ENCODE measurements around the gene EMP1.

The EMP1 gene

GRCh38 chr12:13197032-13197431 lies 506 bp downstream of the EMP1 start:
- TF ChIP-seq, protein P1, sequence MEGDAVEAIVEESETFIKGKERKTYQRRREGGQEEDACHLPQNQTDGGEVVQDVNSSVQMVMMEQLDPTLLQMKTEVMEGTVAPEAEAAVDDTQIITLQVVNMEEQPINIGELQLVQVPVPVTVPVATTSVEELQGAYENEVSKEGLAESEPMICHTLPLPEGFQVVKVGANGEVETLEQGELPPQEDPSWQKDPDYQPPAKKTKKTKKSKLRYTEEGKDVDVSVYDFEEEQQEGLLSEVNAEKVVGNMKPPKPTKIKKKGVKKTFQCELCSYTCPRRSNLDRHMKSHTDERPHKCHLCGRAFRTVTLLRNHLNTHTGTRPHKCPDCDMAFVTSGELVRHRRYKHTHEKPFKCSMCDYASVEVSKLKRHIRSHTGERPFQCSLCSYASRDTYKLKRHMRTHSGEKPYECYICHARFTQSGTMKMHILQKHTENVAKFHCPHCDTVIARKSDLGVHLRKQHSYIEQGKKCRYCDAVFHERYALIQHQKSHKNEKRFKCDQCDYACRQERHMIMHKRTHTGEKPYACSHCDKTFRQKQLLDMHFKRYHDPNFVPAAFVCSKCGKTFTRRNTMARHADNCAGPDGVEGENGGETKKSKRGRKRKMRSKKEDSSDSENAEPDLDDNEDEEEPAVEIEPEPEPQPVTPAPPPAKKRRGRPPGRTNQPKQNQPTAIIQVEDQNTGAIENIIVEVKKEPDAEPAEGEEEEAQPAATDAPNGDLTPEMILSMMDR (IDR thresholded peaks at IDR 0.05; ENCODE audit: low read depth, low read length), result no peak
- peak overlapping the region; percentile 82 for H3K4me3 ChIP-seq (ENCODE audit: low read depth, low read length)

GRCh38 chr12:13197526-13198143 lies 1.1 kb downstream of the EMP1 start:
- peak overlapping the region; percentile 82 for H3K4me3 ChIP-seq (ENCODE audit: low read depth, low read length)
- TF ChIP-seq, protein P1 (IDR thresholded peaks at IDR 0.05; ENCODE audit: low read depth, low read length), result no peak

DNA sequence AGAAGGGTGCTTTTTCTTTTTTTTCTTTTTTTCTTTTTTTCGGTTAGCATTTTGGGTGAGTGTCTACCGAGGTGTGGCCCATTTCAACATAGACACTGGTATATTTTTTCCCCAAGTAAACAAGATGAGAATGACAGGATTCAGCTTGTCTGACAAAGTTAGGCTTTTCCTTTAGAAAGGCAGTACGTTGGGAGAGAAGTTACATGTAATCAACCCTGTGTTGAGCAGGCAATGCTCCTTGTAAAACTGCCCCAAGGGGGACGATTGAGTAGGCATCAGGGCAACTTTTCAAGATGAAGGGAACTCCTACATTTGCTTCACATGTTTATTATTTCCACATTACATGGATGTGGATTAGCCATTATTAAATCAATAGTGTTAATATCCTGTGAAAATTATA lies 1.7 kb downstream of the EMP1 start:
- TF ChIP-seq, protein P1 (IDR thresholded peaks at IDR 0.05; ENCODE audit: low read depth, low read length), result no peak
- peak overlapping the region; percentile 82 for H3K4me3 ChIP-seq (ENCODE audit: low read depth, low read length)

DNA sequence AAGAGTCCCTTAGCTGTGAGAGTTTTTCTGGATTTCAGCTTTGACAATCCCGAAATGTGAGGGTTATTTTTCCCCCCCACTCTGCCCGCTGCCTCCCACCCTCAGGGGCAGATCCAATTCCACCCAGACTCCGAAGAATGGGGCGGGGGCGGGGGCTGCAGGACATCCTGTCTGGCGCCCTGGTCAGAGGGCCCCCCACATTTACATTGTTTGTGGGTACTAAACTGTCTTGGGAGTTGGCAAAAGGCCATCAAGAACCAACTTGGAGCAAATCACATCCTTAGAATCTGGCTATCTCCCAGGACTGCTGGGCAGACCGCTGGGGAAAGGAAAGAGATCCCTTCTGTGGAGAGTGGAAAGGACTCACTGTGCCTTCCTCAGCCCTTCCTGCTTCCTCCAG lies 2.4 kb downstream of the EMP1 start:
- TF ChIP-seq, protein P1 (IDR thresholded peaks at IDR 0.05; ENCODE audit: low read depth, low read length), result no peak

DNA sequence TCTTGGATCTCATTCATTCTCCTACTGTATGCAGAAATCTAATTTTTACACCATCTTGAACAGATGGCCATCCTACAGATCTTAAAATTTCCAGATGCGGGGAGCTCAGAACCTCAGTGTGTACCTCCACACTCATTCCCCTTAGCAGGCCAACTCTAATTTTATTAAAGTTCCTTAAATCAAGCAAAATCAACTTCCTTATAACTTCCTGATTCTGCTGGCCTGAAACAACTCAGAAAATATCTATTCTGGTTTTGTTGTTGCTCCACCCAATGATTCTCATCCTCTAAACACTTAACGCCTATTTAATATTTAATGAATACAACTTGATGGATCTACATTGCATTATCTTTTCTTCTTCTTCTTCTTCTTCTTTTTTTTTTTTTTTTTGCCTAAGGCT lies 3.1 kb downstream of the EMP1 start:
- H3K4me3 ChIP-seq (ENCODE audit: low read depth, low read length), result peak overlapping the region; percentile 82
- TF ChIP-seq, protein P1 (IDR thresholded peaks at IDR 0.05; ENCODE audit: low read depth, low read length), result no peak

More for the DNA sequence above, 2.4 kb downstream of the EMP1 start:
- H3K4me3 ChIP-seq (ENCODE audit: low read depth, low read length), result peak overlapping the region; percentile 82

- H3K4me3 ChIP-seq (ENCODE audit: low read depth, low read length), result no peak overlapping the region
- TF ChIP-seq, protein P1 (IDR thresholded peaks at IDR 0.05; ENCODE audit: low read depth, low read length), result no peak
These were observed 4.3 kb downstream of the EMP1 start for GRCh38 chr12:13200841-13201240.

GRCh38 chr12:13203034-13203922 lies 6.8 kb downstream of the EMP1 start:
- no peak overlapping the region for H3K4me3 ChIP-seq (ENCODE audit: low read depth, low read length)
- TF ChIP-seq, protein P1 (IDR thresholded peaks at IDR 0.05; ENCODE audit: low read depth, low read length), result no peak

Data from WI38 (cell line).